HepG2 (cell line): ENCODE measurements around the gene SCP2. TPM values are rescaled to one million over a fixed set of nuclear protein-coding genes. Genes with fewer than 3 reads are reported as not detected.

Source experiments
- ATAC-seq: fragments of 200-7000 bp; cut with Tn5 transposase; 3 replicates; pipeline ENCODE4 v1.9.1; 2020; ENCODE audit warnings: mild to moderate bottlenecking, moderate library complexity
- BruUV-seq: library from RNA; stranded (reverse); fragments of 400-500 nt; replicated peaks from 2 replicates; lab custom pipeline; 2021; lab: Mats Ljungman, UMichigan
- CTCF ChIA-PET: fragments of 300-600 bp; formaldehyde crosslinking; extraction: SDS; loops from one replicate; lab custom pipeline; 2021; ENCODE audit warnings: low total read pairs, inconsistent platforms, low intra/inter-chr PET ratio; lab: Yijun Ruan, JAX
- POLR2A ChIA-PET: fragments of 350-600 bp; sonication (Branson Sonifier 250); formaldehyde crosslinking; loops from one replicate; lab custom pipeline; 2020; ENCODE audit warnings: antibody characterized with exemption, inconsistent platforms; lab: Yijun Ruan, JAX
- DNase-seq: peaks from one replicate; pipeline ENCODE4 v3.0.0-alpha.2; 2015; ENCODE audit warnings: low spot score
- FAIRE-seq: peaks from 3 replicates; lab custom pipeline; 2011; peaks lifted over from hg19 to GRCh38; lab: Jason Lieb, UNC
- H2AFZ ChIP-seq: one replicate; pipeline ENCODE4 v1.6.1; 2011; ENCODE audit warnings: low read length, inconsistent platforms
- H3K27ac ChIP-seq: fragments of 300-600 bp; 3 replicates; pipeline ENCODE4 v1.8.0; 2011; ENCODE audit warnings: mixed run types, mild to moderate bottlenecking, mixed read lengths, low read length, inconsistent platforms; ENCODE audit not compliant: insufficient read depth; ENCODE audit errors: extremely low read length
- H3K27me3 ChIP-seq, 2 experiments: fragments of 200-600 bp in 1 of 2; 2 replicates in 1 of 2; 3 replicates in 1 of 2; pipeline versions ENCODE4 v1.6.0 to v1.8.0; 2011; ENCODE audit warnings: low read length in 2 of 2, mild to moderate bottlenecking in 2 of 2, moderate library complexity in 2 of 2, inconsistent platforms in 1 of 2; ENCODE audit not compliant: insufficient read depth in 2 of 2, control insufficient read depth in 1 of 2
- H3K36me3 ChIP-seq, 2 experiments: fragments of 200-600 bp in 1 of 2; replicated peaks in 1 of 2; 2 replicates in 1 of 2; 3 replicates in 1 of 2; pipeline versions ENCODE4 v1.5.1 to v1.8.0; 2011; ENCODE audit warnings: low read length in 2 of 2, inconsistent platforms in 1 of 2; ENCODE audit not compliant: insufficient read depth in 2 of 2, control insufficient read depth in 1 of 2
- H3K4me1 ChIP-seq: 2 replicates; pipeline ENCODE4 v1.5.1; 2012; ENCODE audit warnings: low read length, inconsistent platforms; ENCODE audit not compliant: insufficient read depth
- H3K4me2 ChIP-seq: 2 replicates; pipeline ENCODE4 v1.6.0; 2011; ENCODE audit warnings: low read depth, low read length, inconsistent platforms
- H3K4me3 ChIP-seq, 3 experiments: fragments of 200-600 bp in 1 of 3; sonication (generic), shearing (Covaris generic) in 1 of 3; replicated peaks in 1 of 3; 2 replicates each; pipeline ENCODE4 v1.5.1; 2011 to 2016; ENCODE audit warnings: low read length in 3 of 3, inconsistent platforms in 2 of 3, low read depth in 2 of 3, mild to moderate bottlenecking in 2 of 3, control low read depth in 1 of 3, mixed read lengths in 1 of 3; ENCODE audit not compliant: insufficient read depth in 1 of 3
- H3K79me2 ChIP-seq: one replicate; pipeline ENCODE4 v1.6.1; 2011; ENCODE audit warnings: low read length, inconsistent platforms; ENCODE audit not compliant: insufficient read depth
- H3K9ac ChIP-seq: 2 replicates; pipeline ENCODE4 v1.6.0; 2011; ENCODE audit warnings: mild to moderate bottlenecking, low read depth, low read length, inconsistent platforms; ENCODE audit not compliant: insufficient read depth
- H3K9me3 ChIP-seq: 2 replicates; pipeline ENCODE4 v1.5.1; 2012; ENCODE audit warnings: mild to moderate bottlenecking, low read length
- H4K20me1 ChIP-seq: 2 replicates; pipeline ENCODE4 v1.6.0; 2011; ENCODE audit warnings: inconsistent platforms, mild to moderate bottlenecking, low read length, moderate library complexity; ENCODE audit not compliant: insufficient read depth
- HNRNPL ChIP-seq: fragments of 200-400 bp; formaldehyde crosslinking; IDR thresholded peaks from 2 replicates; pipeline ENCODE4 v1.6.1; 2017; ENCODE audit warnings: mild to moderate bottlenecking, low read depth, low read length
- ONECUT2 ChIP-seq: sonication (generic); formaldehyde crosslinking; IDR thresholded peaks from 2 replicates; pipeline ENCODE4 v1.4.0; 2020; ENCODE audit warnings: missing genetic modification reagents
- RARG ChIP-seq: sonication (generic); formaldehyde crosslinking; IDR thresholded peaks from 2 replicates; pipeline ENCODE4 v1.4.0; 2020; ENCODE audit warnings: low read depth, mild to moderate bottlenecking, missing genetic modification reagents
- RNF2 ChIP-seq: fragments of 450-650 bp; conservative IDR thresholded peaks from 2 replicates; pipeline ENCODE4 v1.6.1; 2016; ENCODE audit warnings: low read depth
- RXRB ChIP-seq: IDR thresholded peaks from 2 replicates; pipeline ENCODE4 v1.6.1; 2016; ENCODE audit warnings: borderline replicate concordance, missing genetic modification reagents, missing compliant biosample characterization
- SMAD9 ChIP-seq: sonication (generic); formaldehyde crosslinking; IDR thresholded peaks from 2 replicates; pipeline ENCODE4 v1.5.1; 2020; ENCODE audit warnings: mild to moderate bottlenecking, missing genetic modification reagents
- SMC3 ChIP-seq: IDR thresholded peaks from 2 replicates; pipeline ENCODE4 v1.6.1; 2011; ENCODE audit warnings: low read length, improper control_type of control experiment
- SMYD3 ChIP-seq: sonication (generic); formaldehyde crosslinking; IDR thresholded peaks from 2 replicates; pipeline ENCODE4 v1.8.1; 2023; ENCODE audit warnings: mild to moderate bottlenecking, missing genetic modification reagents
- SRF ChIP-seq: IDR thresholded peaks from 2 replicates; pipeline ENCODE4 v1.6.1; 2011; ENCODE audit warnings: mild to moderate bottlenecking, low read depth, low read length, moderate library complexity
- TCF7L2 ChIP-seq: IDR thresholded peaks from 2 replicates; pipeline ENCODE4 v1.6.1; 2011; ENCODE audit warnings: mild to moderate bottlenecking, low read depth, low read length, moderate library complexity
- ZNF263 ChIP-seq: sonication (generic); formaldehyde crosslinking; IDR thresholded peaks from 2 replicates; pipeline ENCODE4 v1.4.0; 2020; ENCODE audit warnings: missing genetic modification reagents
- ZNF296 ChIP-seq: sonication (generic); formaldehyde crosslinking; conservative IDR thresholded peaks from 2 replicates; pipeline ENCODE4 v1.5.0; 2020; ENCODE audit warnings: mild to moderate bottlenecking, missing genetic modification reagents
- ZNF343 ChIP-seq: sonication (generic); formaldehyde crosslinking; IDR thresholded peaks from 2 replicates; pipeline ENCODE4 v1.4.0; 2020; ENCODE audit warnings: mild to moderate bottlenecking, missing genetic modification reagents
- ZNF460 ChIP-seq: sonication (generic); formaldehyde crosslinking; IDR thresholded peaks from 2 replicates; pipeline ENCODE4 v1.5.1; 2020; ENCODE audit warnings: missing genetic modification reagents, mild to moderate bottlenecking, borderline replicate concordance
- ZNF550 ChIP-seq: sonication (generic); formaldehyde crosslinking; IDR thresholded peaks from 2 replicates; pipeline ENCODE4 v1.4.0; 2020; ENCODE audit warnings: mild to moderate bottlenecking, missing genetic modification reagents, borderline replicate concordance
- ZNF607 ChIP-seq: sonication (generic); formaldehyde crosslinking; IDR thresholded peaks from 2 replicates; pipeline ENCODE4 v1.5.1; 2020; ENCODE audit warnings: missing genetic modification reagents, mild to moderate bottlenecking, borderline replicate concordance
- ZNF724P ChIP-seq: sonication (generic); formaldehyde crosslinking; IDR thresholded peaks from 2 replicates; pipeline ENCODE4 v1.8.0; 2022; ENCODE audit warnings: missing genetic modification reagents, borderline replicate concordance
- WGBS: methylation state at CpG from one replicate; pipeline ENCODE4 v1.1.6; 2017; ENCODE audit warnings: low lambda C conversion rate; 5-methylcytosine and 5-hydroxymethylcytosine counted together
- in situ Hi-C: cut with HindIII; loops from 2 replicates; pipeline ENCODE4 v1.10.0; 2017; ENCODE audit warnings: low pct_unique_long_range_greater_than_20kb; ENCODE audit not compliant: extremely low pct_ligation_motif_present
- intact Hi-C: fragments of 100-400 bp; cut with micrococcal nuclease; formaldehyde crosslinking; loops from one replicate; pipeline ENCODE4 v1.10.0; 2022; ENCODE audit not compliant: unreplicated experiment
- polyA plus RNA-seq, 8 experiments: library from polyadenylated mRNA; depleted of rRNA in 3 of 8; stranded (reverse) in 7 of 8; unstranded in 1 of 8; fragments of >200 nt; fragmentation: Illumina TruSeq in 4 of 8; extraction: Trizol in 4 of 8; gene quantifications; 2 replicates each; pipeline versions ENCODE4 v1.2.1 to v1.2.3, GENCODE V29; 2011 to 2016; ENCODE audit warnings: low read depth in 4 of 8, missing spikeins in 1 of 8, mixed read lengths in 1 of 8; ENCODE audit not compliant: insufficient read depth in 1 of 8
- total RNA-seq, 5 experiments: library from RNA; depleted of rRNA; stranded (reverse); fragments of >200 nt; fragmentation: Illumina TruSeq; extraction: Trizol; gene quantifications; 2 replicates each; pipeline ENCODE4 v1.2.3, GENCODE V29; 2016; ENCODE audit warnings: low read depth in 1 of 5
- TF ChIP-seq, protein P1 (sequence below), 2 experiments: sonication (generic) in 1 of 2; formaldehyde crosslinking in 1 of 2; IDR thresholded peaks; 2 replicates each; pipeline versions ENCODE4 v1.5.1 to v1.6.1; 2011 to 2020; ENCODE audit warnings: borderline replicate concordance in 1 of 2, low read depth in 1 of 2, low read length in 1 of 2, mild to moderate bottlenecking in 1 of 2, missing genetic modification reagents in 1 of 2, moderate library complexity in 1 of 2
- TF ChIP-seq, protein P2 (sequence below): sonication (generic); formaldehyde crosslinking; IDR thresholded peaks from 2 replicates; pipeline ENCODE4 v1.4.0; 2020; ENCODE audit warnings: missing genetic modification reagents
- TF ChIP-seq, protein P3 (sequence below): sonication (generic); formaldehyde crosslinking; IDR thresholded peaks from 2 replicates; pipeline ENCODE4 v1.5.0; 2020; ENCODE audit warnings: missing genetic modification reagents

SCP2 gene
- total and polyA plus RNA-seq, 2 of the 13 experiments (the other 11 are each of a cell fraction or from before 2014, with no cell fraction given), result 59.0 to 133 TPM

DNA sequence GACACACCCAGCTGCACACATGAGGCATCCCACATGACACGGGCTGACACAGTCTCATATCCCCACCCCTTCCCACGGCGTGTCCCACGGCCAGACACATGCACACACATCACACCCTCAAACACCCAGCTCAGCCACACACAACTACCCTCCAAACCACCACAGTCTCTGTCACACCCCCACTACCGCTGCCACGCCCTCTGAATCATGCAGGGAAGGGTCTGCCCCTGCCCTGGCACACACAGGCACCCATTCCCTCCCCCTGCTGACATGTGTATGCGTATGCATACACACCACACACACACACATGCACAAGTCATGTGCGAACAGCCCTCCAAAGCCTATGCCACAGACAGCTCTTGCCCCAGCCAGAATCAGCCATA, 157.5 kb downstream of the SCP2 start (continued):
- TF ChIP-seq, protein P1, sequence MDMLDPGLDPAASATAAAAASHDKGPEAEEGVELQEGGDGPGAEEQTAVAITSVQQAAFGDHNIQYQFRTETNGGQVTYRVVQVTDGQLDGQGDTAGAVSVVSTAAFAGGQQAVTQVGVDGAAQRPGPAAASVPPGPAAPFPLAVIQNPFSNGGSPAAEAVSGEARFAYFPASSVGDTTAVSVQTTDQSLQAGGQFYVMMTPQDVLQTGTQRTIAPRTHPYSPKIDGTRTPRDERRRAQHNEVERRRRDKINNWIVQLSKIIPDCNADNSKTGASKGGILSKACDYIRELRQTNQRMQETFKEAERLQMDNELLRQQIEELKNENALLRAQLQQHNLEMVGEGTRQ (IDR thresholded peaks at IDR 0.05; ENCODE audit: low read depth, low read length), result no peak
- TF ChIP-seq, protein P1 (CRISPR knock-in tag; IDR thresholded peaks at IDR 0.05; ENCODE audit: borderline replicate concordance), result no peak
- TF ChIP-seq SMYD3 (CRISPR knock-in tag) (no peak), RXRB (CRISPR knock-in tag) (no peak), ZNF724P (CRISPR knock-in tag) (no peak)

DNA sequence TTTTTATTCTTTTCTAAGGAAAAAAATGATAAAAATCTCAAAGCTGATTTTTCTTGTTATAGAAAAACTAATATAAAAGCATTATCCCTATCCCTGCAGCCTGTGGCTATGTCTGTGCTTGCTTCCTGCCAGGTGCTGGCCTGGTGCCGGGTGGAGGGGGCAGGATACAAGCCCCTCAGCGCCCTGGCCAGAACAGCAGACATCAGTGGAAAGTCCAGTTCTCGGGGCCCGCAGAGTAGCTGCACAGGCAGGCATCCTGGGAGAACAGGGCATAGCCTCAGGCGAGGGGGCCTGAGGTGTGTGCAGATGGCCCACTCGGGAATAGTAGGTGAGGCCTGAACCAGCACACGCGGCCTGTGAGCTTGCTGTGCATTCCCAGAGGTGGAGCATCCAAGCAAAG, 158.3 kb downstream of the SCP2 start:
- Histone ChIP-seq H3K9ac (no peak overlapping the region), H3K4me2 (no peak overlapping the region), H4K20me1 (no peaks in the 10 kb centered on the region), H3K27ac (no peak overlapping the region), H3K9me3 (no peaks in the 10 kb centered on the region), H3K4me1 (peaks cover 64% of the 10 kb centered on the region), H3K36me3 (no peaks in the 10 kb centered on the region), H3K27me3 (peaks cover 21 to 66% of the 10 kb centered on the region in 2 experiments), H3K79me2 (no peaks in the 10 kb centered on the region), H3K4me3 (no peak overlapping the region), H2AFZ (no peak overlapping the region)
- ChIA-PET POLR2A (no interaction called here), CTCF (no interaction called here)
- FAIRE-seq (no peak), DNase-seq (no peak), ATAC-seq (no peak)
- 27% methylated on average over 8 of the region's 8 CpGs for WGBS
- TF ChIP-seq ZNF460 (CRISPR knock-in tag) (no peak), SMAD9 (CRISPR knock-in tag) (no peak), HNRNPL (no peak), ZNF296 (no peak), SMC3 (no peak), TCF7L2 (no peak), ONECUT2 (no peak), ZNF263 (no peak), ZNF607 (CRISPR knock-in tag) (no peak), RNF2 (no peak), RARG (no peak), ZNF343 (CRISPR knock-in tag) (no peak), ZNF550 (CRISPR knock-in tag) (no peak), SRF (no peak)
- TF ChIP-seq, protein P2, sequence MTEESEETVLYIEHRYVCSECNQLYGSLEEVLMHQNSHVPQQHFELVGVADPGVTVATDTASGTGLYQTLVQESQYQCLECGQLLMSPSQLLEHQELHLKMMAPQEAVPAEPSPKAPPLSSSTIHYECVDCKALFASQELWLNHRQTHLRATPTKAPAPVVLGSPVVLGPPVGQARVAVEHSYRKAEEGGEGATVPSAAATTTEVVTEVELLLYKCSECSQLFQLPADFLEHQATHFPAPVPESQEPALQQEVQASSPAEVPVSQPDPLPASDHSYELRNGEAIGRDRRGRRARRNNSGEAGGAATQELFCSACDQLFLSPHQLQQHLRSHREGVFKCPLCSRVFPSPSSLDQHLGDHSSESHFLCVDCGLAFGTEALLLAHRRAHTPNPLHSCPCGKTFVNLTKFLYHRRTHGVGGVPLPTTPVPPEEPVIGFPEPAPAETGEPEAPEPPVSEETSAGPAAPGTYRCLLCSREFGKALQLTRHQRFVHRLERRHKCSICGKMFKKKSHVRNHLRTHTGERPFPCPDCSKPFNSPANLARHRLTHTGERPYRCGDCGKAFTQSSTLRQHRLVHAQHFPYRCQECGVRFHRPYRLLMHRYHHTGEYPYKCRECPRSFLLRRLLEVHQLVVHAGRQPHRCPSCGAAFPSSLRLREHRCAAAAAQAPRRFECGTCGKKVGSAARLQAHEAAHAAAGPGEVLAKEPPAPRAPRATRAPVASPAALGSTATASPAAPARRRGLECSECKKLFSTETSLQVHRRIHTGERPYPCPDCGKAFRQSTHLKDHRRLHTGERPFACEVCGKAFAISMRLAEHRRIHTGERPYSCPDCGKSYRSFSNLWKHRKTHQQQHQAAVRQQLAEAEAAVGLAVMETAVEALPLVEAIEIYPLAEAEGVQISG (CRISPR knock-in tag), result no peak
- TF ChIP-seq, protein P3, sequence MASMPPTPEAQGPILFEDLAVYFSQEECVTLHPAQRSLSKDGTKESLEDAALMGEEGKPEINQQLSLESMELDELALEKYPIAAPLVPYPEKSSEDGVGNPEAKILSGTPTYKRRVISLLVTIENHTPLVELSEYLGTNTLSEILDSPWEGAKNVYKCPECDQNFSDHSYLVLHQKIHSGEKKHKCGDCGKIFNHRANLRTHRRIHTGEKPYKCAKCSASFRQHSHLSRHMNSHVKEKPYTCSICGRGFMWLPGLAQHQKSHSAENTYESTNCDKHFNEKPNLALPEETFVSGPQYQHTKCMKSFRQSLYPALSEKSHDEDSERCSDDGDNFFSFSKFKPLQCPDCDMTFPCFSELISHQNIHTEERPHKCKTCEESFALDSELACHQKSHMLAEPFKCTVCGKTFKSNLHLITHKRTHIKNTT, result no peak
- intact Hi-C loops, result loop anchor here (5.0 to 10.0 kb wide), 2 partner anchors 37 to 99 kb away; no protein-coding TSS in a partner anchor
- BruUV-seq, result no TSS peak
- in situ Hi-C loops, result no loop called here
